Uterus (tissue), 2 donors: ENCODE measurements around the gene CHST15.

Source experiments
- POLR2A ChIP-seq, 2 donors: fragments of 450-650 bp; IDR thresholded peaks; one replicate each; pipeline ENCODE4 v1.6.1; 2016; ENCODE audit warnings: antibody characterized with exemption in 2 of 2, mild to moderate bottlenecking in 1 of 2, moderate library complexity in 1 of 2
- TF ChIP-seq, protein P1 (sequence below), 4 experiments: fragments of 200-600 bp in 2 of 4; fragments of 450-650 bp in 2 of 4; sonication (generic) in 2 of 4; IDR thresholded peaks; one replicate each; pipeline ENCODE4 v1.5.1; 2016 to 2019; ENCODE audit warnings: antibody characterized with exemption in 4 of 4, mild to moderate bottlenecking in 2 of 4, moderate library complexity in 1 of 4

DNA sequence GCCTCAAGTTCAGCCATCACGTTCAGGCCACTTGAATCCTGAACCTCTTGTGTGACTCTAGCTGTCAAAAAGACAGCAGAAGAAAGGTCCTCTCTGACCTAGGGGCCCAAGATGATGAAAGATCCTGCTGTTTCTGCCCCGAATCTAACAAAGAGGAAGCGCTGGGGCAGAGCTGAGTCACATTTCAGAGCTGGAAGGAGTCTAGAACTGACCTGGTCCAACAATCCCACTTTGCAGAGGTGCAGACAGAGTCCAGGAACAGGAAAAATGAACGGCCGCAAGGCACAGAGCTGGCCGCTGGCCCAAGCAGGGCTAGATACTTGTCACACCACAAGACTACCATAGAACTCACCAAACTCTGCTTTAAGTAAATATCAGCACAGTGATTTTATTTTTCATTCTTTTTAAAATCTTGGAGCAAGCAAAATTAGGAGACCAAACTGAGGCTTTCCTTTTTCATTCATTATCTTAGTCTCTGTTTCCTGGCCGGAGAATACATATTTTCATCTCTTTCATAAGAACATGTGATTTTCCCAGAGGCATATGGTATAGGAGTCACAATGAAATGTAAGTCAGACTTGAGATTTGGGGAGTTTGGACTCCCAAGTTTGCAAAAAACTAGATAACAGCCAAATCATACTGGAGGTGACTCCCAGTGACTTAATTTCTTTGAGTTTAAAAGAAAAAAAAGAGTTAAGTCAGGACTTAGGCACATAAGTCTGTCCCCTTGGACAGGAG lies 52.8 kb downstream of the CHST15 start:
- no peak for TF ChIP-seq POLR2A (IDR thresholded peaks at IDR 0.05)
- TF ChIP-seq, protein P1, sequence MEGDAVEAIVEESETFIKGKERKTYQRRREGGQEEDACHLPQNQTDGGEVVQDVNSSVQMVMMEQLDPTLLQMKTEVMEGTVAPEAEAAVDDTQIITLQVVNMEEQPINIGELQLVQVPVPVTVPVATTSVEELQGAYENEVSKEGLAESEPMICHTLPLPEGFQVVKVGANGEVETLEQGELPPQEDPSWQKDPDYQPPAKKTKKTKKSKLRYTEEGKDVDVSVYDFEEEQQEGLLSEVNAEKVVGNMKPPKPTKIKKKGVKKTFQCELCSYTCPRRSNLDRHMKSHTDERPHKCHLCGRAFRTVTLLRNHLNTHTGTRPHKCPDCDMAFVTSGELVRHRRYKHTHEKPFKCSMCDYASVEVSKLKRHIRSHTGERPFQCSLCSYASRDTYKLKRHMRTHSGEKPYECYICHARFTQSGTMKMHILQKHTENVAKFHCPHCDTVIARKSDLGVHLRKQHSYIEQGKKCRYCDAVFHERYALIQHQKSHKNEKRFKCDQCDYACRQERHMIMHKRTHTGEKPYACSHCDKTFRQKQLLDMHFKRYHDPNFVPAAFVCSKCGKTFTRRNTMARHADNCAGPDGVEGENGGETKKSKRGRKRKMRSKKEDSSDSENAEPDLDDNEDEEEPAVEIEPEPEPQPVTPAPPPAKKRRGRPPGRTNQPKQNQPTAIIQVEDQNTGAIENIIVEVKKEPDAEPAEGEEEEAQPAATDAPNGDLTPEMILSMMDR (IDR thresholded peaks at IDR 0.05) = no peak
